HUES48 (cell line): ENCODE measurements around the gene NLGN2.

Source experiments
- H3K27ac ChIP-seq: one replicate; pipeline ENCODE4 v1.7.0; 2013; ENCODE audit warnings: low read depth, low read length, inconsistent platforms
- H3K27me3 ChIP-seq: 2 replicates; pipeline ENCODE4 v1.6.1; 2013; ENCODE audit warnings: mild to moderate bottlenecking, low read length; ENCODE audit not compliant: control insufficient read depth, insufficient read depth
- H3K36me3 ChIP-seq: 2 replicates; pipeline ENCODE4 v1.6.1; 2013; ENCODE audit warnings: low read length; ENCODE audit not compliant: control insufficient read depth, insufficient read depth
- H3K4me1 ChIP-seq: 2 replicates; pipeline ENCODE4 v1.6.1; 2013; ENCODE audit warnings: mild to moderate bottlenecking, low read length; ENCODE audit not compliant: control insufficient read depth, insufficient read depth
- H3K4me3 ChIP-seq: 2 replicates; pipeline ENCODE4 v1.5.1; 2013; ENCODE audit warnings: mild to moderate bottlenecking, low read depth, low read length
- H3K9ac ChIP-seq: 2 replicates; pipeline ENCODE4 v1.6.1; 2013; ENCODE audit warnings: mild to moderate bottlenecking, low read depth, low read length, moderate library complexity
- H3K9me3 ChIP-seq: 2 replicates; pipeline ENCODE4 v1.6.1; 2013; ENCODE audit warnings: low read length; ENCODE audit not compliant: control insufficient read depth, insufficient read depth

Gene NLGN2

DNA sequence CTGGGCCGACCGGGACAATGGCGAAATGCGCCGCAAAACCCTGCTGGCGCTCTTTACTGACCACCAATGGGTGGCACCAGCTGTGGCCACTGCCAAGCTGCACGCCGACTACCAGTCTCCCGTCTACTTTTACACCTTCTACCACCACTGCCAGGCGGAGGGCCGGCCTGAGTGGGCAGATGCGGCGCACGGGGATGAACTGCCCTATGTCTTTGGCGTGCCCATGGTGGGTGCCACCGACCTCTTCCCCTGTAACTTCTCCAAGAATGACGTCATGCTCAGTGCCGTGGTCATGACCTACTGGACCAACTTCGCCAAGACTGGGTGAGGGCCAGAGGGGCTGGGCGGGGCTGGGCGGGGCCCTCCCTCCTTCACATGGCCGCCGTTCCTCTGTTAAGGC lies 8.1 kb downstream of the NLGN2 start:
- no peak overlapping the region for H3K9ac ChIP-seq
- no peaks in the 10 kb centered on the region for H3K9me3 ChIP-seq
- H3K4me3 ChIP-seq: no peak overlapping the region
- H3K27ac ChIP-seq: no peak overlapping the region
- no peaks in the 10 kb centered on the region for H3K4me1 ChIP-seq
- peaks cover 34% of the 10 kb centered on the region for H3K36me3 ChIP-seq
- H3K27me3 ChIP-seq: no peaks in the 10 kb centered on the region

DNA sequence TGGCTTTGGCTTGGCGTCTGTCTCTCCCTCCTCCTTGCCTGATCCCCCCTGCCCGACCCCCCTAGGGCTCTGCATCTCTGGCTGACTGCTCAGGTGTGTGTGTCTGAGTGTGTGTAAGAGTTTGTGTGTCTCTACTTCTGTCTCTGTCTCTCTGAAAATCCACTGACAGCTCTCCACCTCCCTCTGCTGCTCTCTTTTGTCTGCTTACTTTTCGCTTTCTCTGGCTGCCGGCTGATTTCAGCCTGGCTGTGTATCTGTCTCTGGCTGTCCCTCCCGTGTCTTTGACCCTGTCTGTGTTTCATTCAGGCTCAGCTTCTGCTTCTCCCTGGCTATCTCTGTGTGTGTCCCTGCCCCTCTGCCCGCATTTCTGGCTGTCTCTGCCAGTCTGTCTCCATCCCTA lies 8.7 kb downstream of the NLGN2 start:
- Histone ChIP-seq H3K27ac (no peak overlapping the region), H3K9me3 (no peaks in the 10 kb centered on the region), H3K4me3 (no peak overlapping the region), H3K27me3 (no peaks in the 10 kb centered on the region), H3K36me3 (peaks cover 33% of the 10 kb centered on the region), H3K9ac (no peak overlapping the region), H3K4me1 (no peaks in the 10 kb centered on the region)

DNA sequence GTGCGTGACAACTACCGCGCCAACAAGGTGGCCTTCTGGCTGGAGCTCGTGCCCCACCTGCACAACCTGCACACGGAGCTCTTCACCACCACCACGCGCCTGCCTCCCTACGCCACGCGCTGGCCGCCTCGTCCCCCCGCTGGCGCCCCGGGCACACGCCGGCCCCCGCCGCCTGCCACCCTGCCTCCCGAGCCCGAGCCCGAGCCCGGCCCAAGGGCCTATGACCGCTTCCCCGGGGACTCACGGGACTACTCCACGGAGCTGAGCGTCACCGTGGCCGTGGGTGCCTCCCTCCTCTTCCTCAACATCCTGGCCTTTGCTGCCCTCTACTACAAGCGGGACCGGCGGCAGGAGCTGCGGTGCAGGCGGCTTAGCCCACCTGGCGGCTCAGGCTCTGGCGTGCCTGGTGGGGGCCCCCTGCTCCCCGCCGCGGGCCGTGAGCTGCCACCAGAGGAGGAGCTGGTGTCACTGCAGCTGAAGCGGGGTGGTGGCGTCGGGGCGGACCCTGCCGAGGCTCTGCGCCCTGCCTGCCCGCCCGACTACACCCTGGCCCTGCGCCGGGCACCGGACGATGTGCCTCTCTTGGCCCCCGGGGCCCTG lies 9.5 kb downstream of the NLGN2 start:
- Histone ChIP-seq H3K27me3 (no peaks in the 10 kb centered on the region), H3K36me3 (peaks cover 33% of the 10 kb centered on the region), H3K27ac (no peak overlapping the region), H3K9ac (no peak overlapping the region), H3K9me3 (no peaks in the 10 kb centered on the region), H3K4me3 (no peak overlapping the region), H3K4me1 (no peaks in the 10 kb centered on the region)

DNA sequence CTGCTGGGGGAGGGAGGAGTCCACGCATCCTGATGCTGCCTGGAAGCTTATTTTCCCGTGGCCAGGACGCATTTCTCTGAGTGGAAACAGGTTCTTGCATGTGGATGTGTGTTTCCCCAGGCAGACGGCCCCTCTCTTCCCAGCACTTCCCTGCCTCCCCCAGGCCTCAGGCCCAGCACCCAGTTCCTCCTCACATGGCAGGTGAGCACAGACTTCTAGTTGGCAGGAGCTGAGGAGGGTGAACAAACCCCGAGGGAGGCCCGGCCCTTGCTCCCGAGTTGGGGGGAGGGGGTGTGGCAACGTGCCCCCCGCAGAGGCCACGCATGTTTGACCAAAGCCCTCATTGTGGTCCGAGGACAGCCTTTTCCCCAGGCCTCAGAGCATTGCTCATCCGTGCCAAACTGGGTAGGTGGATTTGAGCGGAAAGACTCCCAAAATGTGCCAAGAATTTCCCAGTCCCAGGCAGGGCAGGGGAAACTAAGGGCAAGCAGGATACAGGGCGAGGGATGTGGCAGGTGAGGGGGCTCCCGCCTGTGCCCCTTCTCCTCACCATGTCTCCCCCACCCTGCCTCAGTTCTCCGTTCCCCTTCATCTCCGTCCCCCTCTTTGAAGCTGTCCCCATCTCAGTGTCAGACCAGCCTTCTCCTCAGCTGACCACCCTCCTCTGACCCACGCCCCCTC lies 11.0 kb downstream of the NLGN2 start:
- no peak overlapping the region for H3K27ac ChIP-seq
- H3K4me1 ChIP-seq: no peaks in the 10 kb centered on the region
- no peak overlapping the region for H3K4me3 ChIP-seq
- no peaks in the 10 kb centered on the region for H3K27me3 ChIP-seq
- H3K9me3 ChIP-seq: no peaks in the 10 kb centered on the region
- no peak overlapping the region for H3K9ac ChIP-seq
- peaks cover 33% of the 10 kb centered on the region for H3K36me3 ChIP-seq

DNA sequence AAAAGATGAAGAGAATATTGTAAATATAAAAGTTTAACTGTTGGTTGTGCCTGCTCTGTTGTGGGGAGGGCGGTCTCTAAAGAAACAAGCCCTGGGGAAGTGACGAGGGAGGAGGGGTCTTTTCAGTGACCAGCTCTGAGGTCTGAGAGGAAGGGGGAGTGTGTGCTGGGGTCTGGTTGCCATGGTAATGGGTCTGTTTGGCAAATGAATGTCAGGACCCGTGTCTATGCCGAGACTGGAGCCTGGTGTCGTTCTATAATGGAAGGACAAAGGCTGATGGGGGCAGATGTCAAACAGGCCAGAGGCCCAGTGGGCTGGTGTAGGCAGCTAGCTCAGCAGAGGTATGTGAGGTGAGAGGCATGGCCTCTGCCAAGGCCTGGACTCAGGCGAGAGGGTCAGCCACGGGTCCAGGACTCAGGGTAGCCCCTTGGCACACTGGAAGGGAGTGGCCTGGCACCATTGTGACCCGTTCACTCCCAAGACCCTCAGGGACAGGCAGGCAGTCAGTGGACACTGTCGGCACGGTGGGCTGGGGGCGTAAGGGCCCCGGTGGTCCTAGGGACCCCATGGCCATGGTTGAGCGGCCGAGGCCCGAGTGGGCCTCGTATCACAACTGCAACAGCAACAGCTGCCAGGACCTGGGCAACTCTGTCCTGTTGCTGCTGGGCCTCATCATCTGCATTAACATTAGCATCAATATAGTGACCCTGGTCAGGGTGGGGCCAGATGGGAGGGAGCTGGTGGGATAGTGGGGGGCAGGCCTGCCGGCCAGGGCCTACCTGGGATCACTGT lies 12.4 kb downstream of the NLGN2 start, which contains the start of gene SPEM1:
SPEM1 (plus strand) TSS at position 506 of the 792 bp plus-strand sequence; CDS start at position 567, 61 bp downstream.
- no peaks in the 10 kb centered on the region for H3K27me3 ChIP-seq
- peaks cover 26% of the 10 kb centered on the region for H3K36me3 ChIP-seq
- H3K9ac ChIP-seq: no peak within 1 kb of the TSS
- H3K4me3 ChIP-seq: no peak within 1 kb of the TSS
- H3K27ac ChIP-seq: no peak within 1 kb of the TSS
- no peaks in the 10 kb centered on the region for H3K4me1 ChIP-seq
- H3K9me3 ChIP-seq: no peaks in the 10 kb centered on the region

DNA sequence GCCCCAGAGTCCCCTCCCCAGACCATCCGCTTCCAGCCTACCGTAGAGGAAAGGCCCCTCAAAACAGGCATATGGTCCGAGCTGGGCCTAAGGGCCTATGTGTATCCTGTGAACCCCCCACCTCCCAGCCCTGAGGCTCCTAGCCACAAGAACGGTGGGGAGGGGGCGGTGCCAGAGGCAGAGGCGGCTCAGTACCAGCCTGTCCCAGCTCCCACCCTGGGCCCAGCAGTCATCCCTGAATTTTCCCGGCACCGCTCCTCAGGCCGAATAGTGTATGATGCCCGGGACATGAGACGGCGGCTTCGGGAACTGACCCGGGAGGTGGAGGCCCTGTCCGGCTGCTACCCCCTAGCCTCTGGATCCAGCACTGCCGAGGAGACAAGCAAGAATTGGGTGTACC lies 13.5 kb downstream of the NLGN2 start:
- H3K27me3 ChIP-seq: no peaks in the 10 kb centered on the region
- no peak overlapping the region for H3K4me3 ChIP-seq
- H3K27ac ChIP-seq: no peak overlapping the region
- H3K9ac ChIP-seq: no peak overlapping the region
- H3K9me3 ChIP-seq: no peaks in the 10 kb centered on the region
- peaks cover 14% of the 10 kb centered on the region; the same call in 1 of the 2 replicates for H3K36me3 ChIP-seq
- H3K4me1 ChIP-seq: no peaks in the 10 kb centered on the region

DNA sequence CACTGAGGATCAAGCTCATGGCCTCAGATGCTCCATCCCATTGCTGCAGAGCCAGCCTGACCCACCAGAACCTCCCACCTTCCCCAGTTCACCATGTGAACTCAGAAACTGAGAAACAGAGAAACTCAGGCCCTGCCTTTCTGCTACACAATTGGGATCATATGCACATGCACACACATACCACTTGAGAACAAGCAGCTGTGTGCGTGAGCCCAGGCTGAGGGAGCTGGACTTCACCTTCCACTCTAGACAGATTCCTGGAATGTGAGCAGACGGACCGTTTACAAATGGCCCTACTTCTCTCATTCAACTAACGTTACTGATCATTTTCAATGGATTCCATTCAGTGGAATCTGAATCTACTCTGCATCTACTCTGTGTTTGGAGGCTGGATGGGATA lies 16.0 kb downstream of the NLGN2 start:
- no peaks in the 10 kb centered on the region for H3K27me3 ChIP-seq
- no peaks in the 10 kb centered on the region for H3K36me3 ChIP-seq
- no peak overlapping the region for H3K27ac ChIP-seq
- H3K9me3 ChIP-seq: no peaks in the 10 kb centered on the region
- H3K4me3 ChIP-seq: no peak overlapping the region
- no peaks in the 10 kb centered on the region for H3K4me1 ChIP-seq
- H3K9ac ChIP-seq: no peak overlapping the region

DNA sequence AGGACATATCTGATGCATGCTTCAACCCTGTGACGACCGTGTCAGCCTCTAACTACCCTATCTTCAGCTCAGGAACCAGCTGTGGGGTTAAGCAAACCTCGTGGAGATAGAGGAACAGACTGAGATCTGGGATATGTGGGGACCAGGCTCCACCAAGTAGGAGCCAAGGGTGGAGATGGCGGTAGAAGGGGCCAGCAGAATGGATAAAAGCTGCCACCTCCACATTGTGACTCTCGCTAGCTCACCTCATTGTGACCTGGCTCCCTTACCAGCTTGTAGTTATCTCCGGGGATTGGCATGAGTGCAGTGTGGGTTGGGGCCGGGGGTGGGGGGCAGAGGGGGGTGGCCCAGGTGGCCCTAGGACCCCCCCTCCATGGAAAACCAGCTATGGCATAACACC lies 17.7 kb downstream of the NLGN2 start, which contains the start of gene SPEM2:
SPEM2 (plus strand) TSS at position 301 of the 400 bp plus-strand sequence; CDS start at position 374, 73 bp downstream.
- Histone ChIP-seq H3K27me3 (no peaks in the 10 kb centered on the region), H3K36me3 (no peaks in the 10 kb centered on the region), H3K4me1 (no peaks in the 10 kb centered on the region), H3K9me3 (no peaks in the 10 kb centered on the region), H3K4me3 (no peak within 1 kb of the TSS), H3K27ac (no peak within 1 kb of the TSS), H3K9ac (no peak within 1 kb of the TSS)

DNA sequence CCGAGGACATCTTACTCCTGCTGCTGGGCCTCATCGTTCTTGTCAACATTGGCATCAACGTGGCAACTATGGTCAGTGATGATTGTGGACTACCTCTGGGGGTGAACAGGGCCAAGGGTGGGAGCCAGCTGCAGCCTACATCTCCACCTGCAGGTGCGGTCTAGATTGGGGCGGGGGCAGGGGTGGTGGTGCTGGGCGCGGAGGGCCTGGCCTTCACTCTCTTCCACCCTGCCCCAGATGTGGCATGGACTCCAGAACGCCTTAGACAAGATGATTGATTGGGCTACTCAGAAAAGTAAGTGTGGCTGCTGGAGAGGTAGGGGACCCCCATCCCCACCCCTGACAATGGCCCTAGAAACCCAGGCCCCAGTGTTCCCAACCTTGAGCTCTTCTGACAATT lies 18.1 kb downstream of the NLGN2 start:
- no peak overlapping the region for H3K4me3 ChIP-seq
- H3K9ac ChIP-seq: no peak overlapping the region
- H3K9me3 ChIP-seq: no peaks in the 10 kb centered on the region
- no peaks in the 10 kb centered on the region for H3K27me3 ChIP-seq
- H3K36me3 ChIP-seq: no peaks in the 10 kb centered on the region
- no peaks in the 10 kb centered on the region for H3K4me1 ChIP-seq
- no peak overlapping the region for H3K27ac ChIP-seq

DNA sequence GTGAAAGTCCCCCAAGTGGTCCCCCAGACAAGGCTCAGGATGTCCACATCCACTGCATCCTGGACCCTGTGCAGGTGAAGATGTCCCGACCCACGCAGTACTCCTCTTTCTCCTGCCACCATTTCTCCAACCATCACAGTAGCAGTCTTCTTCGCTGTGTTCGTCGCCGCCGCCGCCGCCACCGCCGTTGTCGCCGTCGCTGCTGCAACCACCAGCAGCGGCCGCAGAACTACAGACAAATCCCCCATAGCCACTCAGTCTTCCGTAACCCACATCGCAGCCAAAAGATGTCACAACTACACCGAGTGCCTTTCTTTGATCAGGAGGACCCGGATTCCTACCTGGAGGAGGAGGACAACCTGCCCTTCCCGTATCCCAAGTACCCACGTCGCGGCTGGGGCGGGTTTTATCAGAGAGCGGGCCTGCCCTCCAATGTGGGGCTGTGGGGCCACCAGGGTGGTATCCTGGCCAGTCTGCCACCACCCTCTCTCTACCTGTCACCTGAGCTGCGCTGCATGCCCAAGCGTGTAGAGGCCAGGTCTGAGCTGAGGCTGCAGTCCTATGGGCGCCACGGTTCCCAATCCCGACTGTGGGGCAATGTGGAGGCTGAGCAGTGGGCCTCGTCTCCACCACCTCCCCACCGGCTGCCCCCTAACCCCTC lies 18.7 kb downstream of the NLGN2 start:
- H3K4me1 ChIP-seq: no peaks in the 10 kb centered on the region
- no peak overlapping the region for H3K27ac ChIP-seq
- H3K9ac ChIP-seq: no peak overlapping the region
- no peaks in the 10 kb centered on the region for H3K27me3 ChIP-seq
- no peaks in the 10 kb centered on the region for H3K36me3 ChIP-seq
- H3K9me3 ChIP-seq: no peaks in the 10 kb centered on the region
- H3K4me3 ChIP-seq: no peak overlapping the region
